GM18526 (cell line): ENCODE data around the gene CATSPERE.

Experiments
- POLR2A ChIP-seq: IDR thresholded peaks from 3 replicates; pipeline ENCODE4 v1.6.1; 2011; ENCODE audit not compliant: insufficient read length; ENCODE audit errors: extremely low read depth

Gene CATSPERE

DNA sequence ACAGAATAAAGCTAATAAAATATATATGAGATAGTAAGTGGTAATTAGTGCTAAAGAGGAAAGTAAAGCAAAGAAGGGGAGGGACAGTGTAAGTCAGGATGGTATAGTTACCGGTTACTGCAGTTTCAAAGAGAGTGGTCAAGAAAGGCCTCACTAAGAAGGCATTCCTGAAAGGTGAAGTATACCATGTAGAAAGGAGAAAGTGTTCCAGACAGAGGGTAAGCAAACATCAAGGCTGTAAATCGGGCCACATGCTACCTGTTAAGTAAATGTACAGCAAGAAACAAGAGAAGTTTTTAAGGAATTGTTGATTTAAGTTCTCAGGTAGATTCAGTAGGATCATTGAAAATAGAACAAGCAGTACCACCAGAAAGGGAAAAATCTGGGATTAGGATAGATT, 201.5 kb downstream of the CATSPERE start:
- no peak for TF ChIP-seq POLR2A

DNA sequence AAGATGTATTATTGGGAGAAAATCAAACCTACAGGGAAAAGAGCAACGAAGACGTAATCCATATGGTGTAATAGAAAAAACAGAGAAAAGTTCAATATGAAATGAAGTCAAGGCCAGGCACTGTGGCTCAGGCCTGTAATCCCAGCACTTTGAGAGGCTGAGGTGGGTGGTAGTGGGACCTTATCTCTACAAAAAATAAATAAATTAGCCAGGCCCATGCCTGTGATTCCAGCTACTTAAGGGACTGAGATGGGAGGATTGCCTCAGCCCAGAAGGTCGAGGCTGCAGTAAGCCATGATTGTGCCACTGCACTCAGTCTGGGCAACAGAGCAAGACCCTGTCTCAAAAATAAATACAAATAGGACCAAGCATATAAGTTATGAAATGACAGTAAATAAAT, 203.3 kb downstream of the CATSPERE start:
- no peak for TF ChIP-seq POLR2A

DNA sequence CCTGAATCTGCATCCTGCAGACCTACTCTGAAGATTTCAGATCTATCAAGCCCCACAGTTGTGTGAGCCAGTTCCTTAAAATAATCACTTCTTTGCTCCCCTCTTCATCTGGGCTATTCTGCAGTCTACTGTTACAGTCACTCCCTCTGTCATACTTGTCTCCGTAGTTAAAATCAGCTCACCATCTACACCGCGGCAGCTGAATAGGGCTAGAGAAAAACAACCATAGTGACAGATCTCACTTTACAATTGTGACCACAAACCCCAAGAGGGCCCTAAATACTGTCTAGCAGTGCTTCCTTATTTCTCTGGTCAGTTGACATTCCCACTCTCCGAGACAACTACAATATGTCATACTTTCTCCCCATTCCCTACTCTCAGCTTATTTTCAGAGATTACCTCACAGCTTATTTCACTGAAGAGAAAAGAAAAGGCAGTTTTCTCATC, 204.7 kb downstream of the CATSPERE start:
- no peak for TF ChIP-seq POLR2A

DNA sequence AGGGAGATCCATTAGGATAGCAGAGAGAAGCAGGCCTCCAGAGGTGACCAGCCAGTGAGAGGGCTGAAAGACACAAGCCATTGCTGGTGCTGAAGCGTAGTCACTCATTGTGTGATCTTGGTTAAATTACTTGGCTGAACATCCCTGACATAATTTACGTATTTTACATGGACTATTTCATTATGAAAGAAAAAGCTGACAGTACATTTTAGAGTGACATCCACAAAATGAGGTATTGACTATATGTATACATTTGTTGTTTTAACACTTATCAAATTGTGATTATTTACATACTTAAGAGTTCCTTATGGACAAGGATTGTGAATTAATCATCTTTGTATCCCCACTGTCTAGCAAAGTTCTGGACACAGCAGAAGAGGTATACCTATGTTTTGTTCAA, 206.7 kb downstream of the CATSPERE start:
- TF ChIP-seq POLR2A: no peak

DNA sequence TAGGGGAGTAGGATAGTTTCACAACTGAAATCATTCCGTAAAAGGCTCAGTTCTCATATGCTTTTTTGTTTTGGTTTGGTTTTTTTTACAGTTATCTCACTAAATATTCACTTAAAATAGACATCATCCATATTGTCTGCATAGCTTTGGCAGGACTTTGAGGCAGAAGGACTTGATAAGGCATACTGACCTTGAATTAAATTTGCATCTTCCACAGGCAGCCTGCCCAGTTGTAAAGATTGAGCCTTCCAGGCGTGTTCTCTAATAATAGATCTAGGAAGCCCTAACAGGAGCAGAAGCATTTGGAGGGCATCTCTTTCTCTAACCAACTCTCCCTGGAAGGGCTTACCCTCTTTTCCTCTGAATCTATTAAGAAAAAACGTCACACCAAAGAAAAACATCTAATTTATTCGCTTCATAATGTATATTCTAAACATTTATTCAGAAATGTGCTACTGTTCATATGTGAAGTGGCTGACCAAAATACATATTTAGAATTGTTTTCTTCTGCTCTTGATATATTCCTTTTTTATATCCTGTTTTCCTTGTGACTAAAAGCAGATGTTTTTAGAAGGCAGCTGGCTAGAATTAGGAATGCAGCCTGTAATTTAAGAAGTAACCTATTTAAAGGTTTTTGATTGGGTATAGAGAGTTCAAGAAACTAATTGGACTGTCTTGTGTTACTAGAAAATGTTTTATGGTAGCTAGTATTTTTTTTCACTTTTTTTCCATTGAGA, 212.0 kb downstream of the CATSPERE start:
- TF ChIP-seq POLR2A: no peak

DNA sequence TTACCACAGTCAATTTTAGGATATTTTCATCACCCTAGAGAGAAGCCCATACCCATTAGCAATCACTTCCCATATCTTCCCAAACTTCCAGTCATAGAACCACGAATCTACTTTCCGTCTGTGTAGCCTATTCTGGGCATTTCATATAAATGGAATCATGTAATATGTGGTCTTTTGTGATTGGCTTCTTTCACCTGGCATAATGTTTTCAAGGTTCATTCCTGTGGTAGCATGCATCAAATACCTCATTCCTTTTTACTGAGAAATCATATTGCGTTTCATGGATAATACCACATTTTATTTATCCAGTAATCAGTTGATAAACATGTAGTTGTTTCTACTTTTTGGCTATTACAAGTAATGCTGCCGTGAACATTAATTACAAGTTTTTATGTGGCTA, 213.4 kb downstream of the CATSPERE start:
- TF ChIP-seq POLR2A: no peak

DNA sequence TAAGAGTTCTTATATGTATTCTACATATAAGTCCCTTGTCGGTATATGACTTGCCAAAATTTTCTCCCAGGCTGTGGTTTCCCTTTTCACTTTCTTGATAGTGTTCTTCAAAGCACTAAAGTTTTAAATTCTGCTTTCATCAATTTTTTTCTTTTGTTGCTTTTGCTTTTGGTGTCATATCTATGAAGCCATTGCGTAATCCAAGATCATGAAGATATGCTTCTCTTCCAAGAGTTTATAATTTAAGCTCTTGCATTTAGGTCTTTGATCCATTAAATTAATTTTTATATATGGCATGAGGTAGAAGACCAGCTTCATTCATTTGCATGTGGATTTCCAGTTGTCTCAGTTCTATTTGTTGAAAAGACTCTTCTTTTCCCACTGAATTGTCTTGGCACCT, 214.1 kb downstream of the CATSPERE start:
- TF ChIP-seq POLR2A: no peak

DNA sequence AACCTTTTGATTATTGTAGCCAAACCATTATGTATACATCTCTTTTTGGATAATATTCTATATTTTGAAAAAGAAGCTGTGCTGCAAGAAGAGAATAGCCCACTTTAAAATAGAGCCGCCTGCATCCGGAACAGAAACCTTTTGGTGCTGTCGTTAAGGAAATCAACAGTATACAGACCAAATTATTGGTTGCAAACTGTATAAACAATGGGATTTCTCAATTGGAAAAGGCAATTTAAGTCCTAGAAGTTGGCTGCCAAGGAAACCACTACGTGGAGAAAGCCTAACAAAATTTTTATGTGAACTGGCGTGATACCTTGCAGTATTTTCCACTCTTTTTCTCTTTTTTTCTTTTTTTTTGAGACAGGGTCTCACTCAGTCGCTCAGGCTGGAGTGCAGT, 217.6 kb downstream of the CATSPERE start:
- no peak for TF ChIP-seq POLR2A

DNA sequence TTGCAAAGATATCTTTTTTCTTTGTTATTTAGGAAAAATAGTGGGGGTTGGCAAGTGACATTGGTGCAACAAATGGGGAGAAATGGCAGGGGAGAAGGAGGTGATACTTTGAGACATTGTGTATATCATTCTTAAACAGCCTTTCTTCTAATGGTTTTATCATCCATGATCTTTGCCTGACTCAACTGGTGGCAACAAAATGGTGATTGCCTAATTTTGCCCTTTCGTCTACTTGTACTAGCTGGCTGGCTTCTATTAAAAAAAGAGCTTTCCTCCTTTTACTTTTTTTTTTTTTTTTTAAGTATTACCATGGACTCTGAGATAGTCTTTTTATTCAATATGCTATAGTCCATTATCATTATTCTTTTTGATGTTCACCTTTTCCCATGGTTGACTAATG, 219.6 kb downstream of the CATSPERE start:
- TF ChIP-seq POLR2A: no peak
